K562 (cell line): ENCODE data around the gene ALOX12. TPM values are rescaled to one million over a fixed set of nuclear protein-coding genes. Genes with fewer than 3 reads are reported as not detected.

Experiments
- CBFA2T3 ChIP-seq: fragments of 450-650 bp; IDR thresholded peaks from 2 replicates; pipeline ENCODE4 v1.6.1; 2017
- DPF2 ChIP-seq: fragments of 450-650 bp; IDR thresholded peaks from 2 replicates; pipeline ENCODE4 v1.6.1; 2016
- GABPB1 ChIP-seq: sonication (generic); formaldehyde crosslinking; IDR thresholded peaks from 2 replicates; pipeline ENCODE4 v1.8.0; 2022; ENCODE audit warnings: mild to moderate bottlenecking, missing genetic modification reagents
- GATAD2A ChIP-seq: fragments of 450-650 bp; IDR thresholded peaks from 2 replicates; pipeline ENCODE4 v1.6.1; 2017
- IFI16 ChIP-seq: fragments of 250-450 bp; sonication (Bioruptor Pico); IDR thresholded peaks from 2 replicates; pipeline ENCODE4 v2.1.2; 2022; ENCODE audit warnings: mild to moderate bottlenecking, inconsistent platforms
- KDM5B ChIP-seq: fragments of 200-600 bp; sonication (generic); IDR thresholded peaks from 2 replicates; pipeline ENCODE4 v1.6.1; 2012; ENCODE audit warnings: low read depth, mild to moderate bottlenecking, moderate library complexity, low read length, control low read depth, inconsistent platforms; ENCODE audit not compliant: insufficient replicate concordance
- MITF ChIP-seq: IDR thresholded peaks from 2 replicates; pipeline ENCODE4 v1.6.1; 2014; ENCODE audit warnings: antibody characterized with exemption
- RCOR1 ChIP-seq, 2 experiments: IDR thresholded peaks; 2 replicates each; pipeline ENCODE4 v1.6.1; 2012; ENCODE audit warnings: low read depth in 2 of 2, low read length in 2 of 2, borderline replicate concordance in 1 of 2, improper control_type of control experiment in 1 of 2
- SNIP1 ChIP-seq: fragments of 450-650 bp; IDR thresholded peaks from 2 replicates; pipeline ENCODE4 v1.7.1; 2017; ENCODE audit warnings: low read depth, mild to moderate bottlenecking
- TFAP4 ChIP-seq: sonication (generic); formaldehyde crosslinking; IDR thresholded peaks from 2 replicates; pipeline ENCODE4 v1.8.0; 2022; ENCODE audit warnings: missing genetic modification reagents, mild to moderate bottlenecking, moderate library complexity, borderline replicate concordance
- THRB ChIP-seq: fragments of 450-650 bp; formaldehyde crosslinking; conservative IDR thresholded peaks from 2 replicates; pipeline ENCODE4 v1.4.0; 2022; ENCODE audit warnings: mild to moderate bottlenecking, missing genetic modification characterization
- TRIM28 ChIP-seq: fragments of 450-650 bp; IDR thresholded peaks from 2 replicates; pipeline ENCODE4 v1.6.1; 2017
- VEZF1 ChIP-seq: fragments of 200-800 bp; sonication (Bioruptor generic); IDR thresholded peaks from 2 replicates; pipeline ENCODE4 v1.6.1; 2017; ENCODE audit warnings: missing genetic modification characterization, missing compliant biosample characterization
- YBX1 ChIP-seq: fragments of 450-650 bp; IDR thresholded peaks from 2 replicates; pipeline ENCODE4 v1.7.1; 2016; ENCODE audit warnings: mild to moderate bottlenecking
- ZBTB11 ChIP-seq, 3 experiments: fragments of 200-800 bp in 1 of 3; fragments of 250-450 bp in 1 of 3; fragments of 450-650 bp in 1 of 3; sonication (Bioruptor Pico) in 1 of 3; sonication (Bioruptor generic) in 1 of 3; formaldehyde crosslinking in 1 of 3; IDR thresholded peaks; 2 replicates each; pipeline versions ENCODE4 v1.6.1 to v1.8.0; 2016 to 2022; ENCODE audit warnings: mild to moderate bottlenecking in 2 of 3, missing genetic modification characterization in 2 of 3, missing compliant biosample characterization in 1 of 3, moderate library complexity in 1 of 3
- ZFX ChIP-seq: sonication (generic); formaldehyde crosslinking; IDR thresholded peaks from 2 replicates; pipeline ENCODE4 v1.8.0; 2022; ENCODE audit warnings: mild to moderate bottlenecking, missing genetic modification reagents, moderate library complexity
- polyA plus RNA-seq, 8 experiments: library from polyadenylated mRNA; depleted of rRNA in 4 of 8; stranded (reverse) in 5 of 8; unstranded in 3 of 8; fragments of >200 nt; fragmentation: Nextera tagmentation in 2 of 8; fragmentation: Illumina TruSeq in 1 of 8; extraction: Ambion mirVana in 2 of 8; extraction: Trizol in 1 of 8; gene quantifications; 2 replicates each; pipeline versions ENCODE4 v1.2.1 to v1.2.3, GENCODE V29; 2011 to 2014; ENCODE audit warnings: inconsistent platforms in 1 of 8, missing spikeins in 1 of 8
- total RNA-seq, 7 experiments: library from RNA; depleted of rRNA in 6 of 7; stranded (reverse); fragments of >200 nt in 6 of 7; fragmentation: Illumina TruSeq in 2 of 7; extraction: Trizol in 2 of 7; gene quantifications; 2 replicates each; pipeline versions ENCODE4 v1.2.1 to v1.2.3, GENCODE V29; 2011 to 2021; ENCODE audit warnings: low replicate concordance in 1 of 7

The ALOX12 gene
- total and polyA plus RNA-seq, 9 of the 15 experiments (the other 6 are each of a cell fraction or from before 2014, with no cell fraction given) = 0.09 to 1.1 (median 0.47) TPM; not detected in 1

- TF ChIP-seq ZBTB11 (CRISPR knock-in tag; IDR thresholded peaks at IDR 0.05) (no peak), MITF (peak; percentile 27; the same call in 1 of the 2 replicates), RCOR1 (IDR thresholded peaks at IDR 0.05; ENCODE audit: borderline replicate concordance in 1 of 2, low read depth in 2 of 2, low read length in 2 of 2) (0 out of 4 replicates have a peak, but pooled peaks of 1 of the 2 experiments have one; percentile 35), THRB (CRISPR knock-in tag) (no peak), DPF2 (peak; percentile 30; the same call in 1 of the 2 replicates), TRIM28 (no peak; the same call in 1 of the 2 replicates), YBX1 (no peak), SNIP1 (no peak), CBFA2T3 (peak; percentile 45; the same call in 1 of the 2 replicates), GATAD2A (no peak), GABPB1 (no peak), VEZF1 (CRISPR knock-in tag) (peak; percentile 73), IFI16 (CRISPR knock-in tag) (no peak), ZFX (CRISPR knock-in tag) (peak; percentile 25; the same call in 1 of the 2 replicates), KDM5B (peak; percentile 60), TFAP4 (CRISPR knock-in tag) (peak; percentile 81)
Observed at GRCh38 chr17:7014995-7015958, 19.4 kb downstream of the ALOX12 start (continued).
